SK-N-SH (cell line): ENCODE measurements around the gene FUT2. TPM values are rescaled to one million over a fixed set of nuclear protein-coding genes. Genes with fewer than 3 reads are reported as not detected.

Experiments
- CHD2 ChIP-seq: fragments of 150-350 bp; IDR thresholded peaks from 2 replicates; pipeline ENCODE4 v1.6.1; 2018; ENCODE audit warnings: low read length; ENCODE audit not compliant: partially characterized antibody
- CTCF ChIP-seq: fragments of 200-600 bp; sonication (generic); IDR thresholded peaks from 2 replicates; pipeline ENCODE4 v1.6.1; 2017; ENCODE audit warnings: antibody characterized with exemption, mild to moderate bottlenecking, moderate library complexity
- ELF1 ChIP-seq: IDR thresholded peaks from 2 replicates; pipeline ENCODE4 v1.4.0; 2012
- EZH2phosphoT487 ChIP-seq: fragments of 200-600 bp; sonication (generic); IDR thresholded peaks from 2 replicates; pipeline ENCODE4 v1.6.1; 2017; ENCODE audit warnings: low read depth, mixed run types, mild to moderate bottlenecking, antibody characterized with exemption, moderate library complexity, borderline replicate concordance
- FOSL2 ChIP-seq: IDR thresholded peaks from 2 replicates; pipeline ENCODE4 v1.4.0; 2012; ENCODE audit warnings: low read depth, mild to moderate bottlenecking, moderate library complexity, borderline replicate concordance
- FOXM1 ChIP-seq: IDR thresholded peaks from 2 replicates; pipeline ENCODE4 v1.4.0; 2012; ENCODE audit warnings: low read depth, mild to moderate bottlenecking
- GABPA ChIP-seq: IDR thresholded peaks from 2 replicates; pipeline ENCODE4 v1.4.0; 2012; ENCODE audit warnings: low read depth, mild to moderate bottlenecking
- GATA2 ChIP-seq: sonication (generic); formaldehyde crosslinking; IDR thresholded peaks from 2 replicates; pipeline ENCODE4 v1.5.0; 2020; ENCODE audit warnings: mild to moderate bottlenecking, missing genetic modification reagents
- MEF2A ChIP-seq: IDR thresholded peaks from 2 replicates; pipeline ENCODE4 v1.4.0; 2012; ENCODE audit warnings: low read depth, borderline replicate concordance
- PBX3 ChIP-seq: IDR thresholded peaks from 2 replicates; pipeline ENCODE4; 2012
- POLR2AphosphoS5 ChIP-seq: IDR thresholded peaks from 2 replicates; pipeline ENCODE4 v1.6.1; 2012; ENCODE audit warnings: low read depth, low read length
- RAD21 ChIP-seq: IDR thresholded peaks from 2 replicates; pipeline ENCODE4 v1.6.1; 2012; ENCODE audit warnings: mild to moderate bottlenecking, low read length
- RCOR1 ChIP-seq: fragments of 150-350 bp; IDR thresholded peaks from 2 replicates; pipeline ENCODE4 v1.6.1; 2017; ENCODE audit warnings: antibody characterized with exemption, low read length
- RFX5 ChIP-seq: IDR thresholded peaks from 2 replicates; pipeline ENCODE4 v1.6.1; 2012; ENCODE audit warnings: mild to moderate bottlenecking, improper control_type of control experiment, low read length
- RXRA ChIP-seq: IDR thresholded peaks from 2 replicates; pipeline ENCODE4 v1.4.0; 2012; ENCODE audit warnings: low read depth, mild to moderate bottlenecking, borderline replicate concordance
- SMC3 ChIP-seq: IDR thresholded peaks from 2 replicates; pipeline ENCODE4 v1.6.1; 2012; ENCODE audit warnings: low read depth, low read length, improper control_type of control experiment
- TAF1 ChIP-seq: IDR thresholded peaks from 2 replicates; pipeline ENCODE4 v1.6.1; 2012; ENCODE audit warnings: low read depth, mild to moderate bottlenecking, low read length, moderate library complexity, borderline replicate concordance
- TCF12 ChIP-seq: IDR thresholded peaks from 2 replicates; pipeline ENCODE4 v1.4.0; 2012
- polyA plus RNA-seq, 3 experiments: library from polyadenylated mRNA; depleted of rRNA; stranded (reverse); fragments of >200 nt; gene quantifications; 2 replicates each; pipeline ENCODE4 v1.2.3, GENCODE V29; 2012
- TF ChIP-seq, protein P1 (sequence below): IDR thresholded peaks from 2 replicates; pipeline ENCODE4 v1.4.0; 2012; ENCODE audit warnings: low read depth, borderline replicate concordance
- TF ChIP-seq, protein P2 (sequence below): fragments of 150-350 bp; IDR thresholded peaks from 2 replicates; pipeline ENCODE4 v1.6.1; 2016; ENCODE audit warnings: mild to moderate bottlenecking, low read depth, low read length

FUT2 gene
- polyA plus RNA-seq, 1 of the 3 experiments (the other 2 are of a cell fraction): not detected

GRCh38 chr19:48646001-48646721, 49.6 kb upstream of the FUT2 start, which contains the start of gene CA11 (continued):
- TF ChIP-seq CTCF (peak; percentile 76), FOSL2 (no peak), FOXM1 (no peak), MEF2A (no peak), RCOR1 (no peak), RAD21 (peak; percentile 90), PBX3 (no peak), CHD2 (peak; percentile 70), ELF1 (no peak), RXRA (no peak), TAF1 (0 out of 2 replicates have a peak, but pooled peaks have one; percentile 31), TCF12 (no peak; the same call in 1 of the 2 replicates), EZH2phosphoT487 (no peak), SMC3 (peak; percentile 65), POLR2AphosphoS5 (no peak), RFX5 (no peak), GATA2 (no peak), GABPA (no peak)
- TF ChIP-seq, protein P1, sequence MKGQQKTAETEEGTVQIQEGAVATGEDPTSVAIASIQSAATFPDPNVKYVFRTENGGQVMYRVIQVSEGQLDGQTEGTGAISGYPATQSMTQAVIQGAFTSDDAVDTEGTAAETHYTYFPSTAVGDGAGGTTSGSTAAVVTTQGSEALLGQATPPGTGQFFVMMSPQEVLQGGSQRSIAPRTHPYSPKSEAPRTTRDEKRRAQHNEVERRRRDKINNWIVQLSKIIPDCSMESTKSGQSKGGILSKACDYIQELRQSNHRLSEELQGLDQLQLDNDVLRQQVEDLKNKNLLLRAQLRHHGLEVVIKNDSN: no peak
- TF ChIP-seq, protein P2, sequence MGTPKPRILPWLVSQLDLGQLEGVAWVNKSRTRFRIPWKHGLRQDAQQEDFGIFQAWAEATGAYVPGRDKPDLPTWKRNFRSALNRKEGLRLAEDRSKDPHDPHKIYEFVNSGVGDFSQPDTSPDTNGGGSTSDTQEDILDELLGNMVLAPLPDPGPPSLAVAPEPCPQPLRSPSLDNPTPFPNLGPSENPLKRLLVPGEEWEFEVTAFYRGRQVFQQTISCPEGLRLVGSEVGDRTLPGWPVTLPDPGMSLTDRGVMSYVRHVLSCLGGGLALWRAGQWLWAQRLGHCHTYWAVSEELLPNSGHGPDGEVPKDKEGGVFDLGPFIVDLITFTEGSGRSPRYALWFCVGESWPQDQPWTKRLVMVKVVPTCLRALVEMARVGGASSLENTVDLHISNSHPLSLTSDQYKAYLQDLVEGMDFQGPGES: no peak
- TF ChIP-seq, all 33 proteins: peak for 7
